Large intestine (tissue), 3 donors: Measurements from ENCODE around the gene NUBPL. TPM values are rescaled to one million over a fixed set of nuclear protein-coding genes. Genes with fewer than 3 reads are reported as not detected.
"Not testable (repeated sequence)": the region's sequence is repeated elsewhere in the genome, so short reads cannot be mapped to it uniquely, and the experiment has no call there.

Source experiments
- DNase-seq, 2 donors: peaks; one replicate each; pipeline versions ENCODE4 v3.0.0 to v3.0.0-alpha.2; 2013
- H3K27ac ChIP-seq: one replicate; pipeline ENCODE4 v1.5.1; 2013; ENCODE audit warnings: low read length
- H3K27me3 ChIP-seq: 2 replicates; pipeline ENCODE4 v1.6.1; 2013; ENCODE audit warnings: low read length; ENCODE audit not compliant: control insufficient read depth, insufficient read depth
- H3K36me3 ChIP-seq: 2 replicates; pipeline ENCODE4 v1.6.1; 2013; ENCODE audit warnings: low read length; ENCODE audit not compliant: control insufficient read depth, insufficient read depth
- H3K4me1 ChIP-seq: one replicate; pipeline ENCODE4 v1.6.1; 2013; ENCODE audit warnings: low read length; ENCODE audit not compliant: control insufficient read depth, insufficient read depth
- H3K4me3 ChIP-seq: one replicate; pipeline ENCODE4 v1.5.1; 2013; ENCODE audit warnings: low read length
- H3K9me3 ChIP-seq: one replicate; pipeline ENCODE4 v1.6.1; 2013; ENCODE audit warnings: mild to moderate bottlenecking, low read depth, low read length, moderate library complexity; ENCODE audit not compliant: control insufficient read depth
- WGBS: methylation state at CpG from one replicate; pipeline ENCODE4 v1.1.5; 2013; ENCODE audit warnings: low lambda C conversion rate; ENCODE audit not compliant: insufficient coverage; 5-methylcytosine and 5-hydroxymethylcytosine counted together
- polyA plus RNA-seq: library from polyadenylated mRNA; unstranded; fragments of 120-200 nt; gene quantifications from one replicate; pipeline ENCODE4 v1.2.1, GENCODE V29; 2013

Gene NUBPL
- polyA plus RNA-seq, 1 donor, result 12.1 TPM

- Histone ChIP-seq H3K27me3 (no peaks in the 10 kb centered on the region), H3K27ac (no peak overlapping the region), H3K9me3 (no peaks in the 10 kb centered on the region), H3K36me3 (no peaks in the 10 kb centered on the region), H3K4me3 (no peak overlapping the region), H3K4me1 (no peaks in the 10 kb centered on the region)
- DNase-seq, result peak in 1 of 2 donors; percentile 22
- no CpG with 5 or more reads among the region's 1 CpG for WGBS
Measured at GRCh38 chr14:31788340-31788739, 227.1 kb downstream of the NUBPL start.

- H3K4me3 ChIP-seq, result no peak overlapping the region
- DNase-seq, result no peak
- H3K9me3 ChIP-seq, result no peaks in the 10 kb centered on the region
Measured at GRCh38 chr14:31792726-31793125, 231.5 kb downstream of the NUBPL start.

GRCh38 chr14:31797946-31798345 lies 236.7 kb downstream of the NUBPL start:
- H3K9me3 ChIP-seq, H3K4me3 ChIP-seq, H3K27me3 ChIP-seq, DNase-seq, H3K27ac ChIP-seq, H3K36me3 ChIP-seq, H3K4me1 ChIP-seq: not testable (repeated sequence)
- no CpG with 5 or more reads among the region's 3 CpGs for whole genome bisulfite sequencing

More at GRCh38 chr14:31792726-31793125, 231.5 kb downstream of the NUBPL start:
- no peaks in the 10 kb centered on the region for H3K36me3 ChIP-seq
- H3K4me1 ChIP-seq, result no peaks in the 10 kb centered on the region
- no peaks in the 10 kb centered on the region for H3K27me3 ChIP-seq
- no peak overlapping the region for H3K27ac ChIP-seq

GRCh38 chr14:31802838-31803237 lies 241.6 kb downstream of the NUBPL start:
- no peaks in the 10 kb centered on the region for H3K36me3 ChIP-seq
- H3K9me3 ChIP-seq, result no peaks in the 10 kb centered on the region
- no peak for DNase-seq

GRCh38 chr14:31806249-31806648 lies 245.0 kb downstream of the NUBPL start:
- no peaks in the 10 kb centered on the region for H3K36me3 ChIP-seq
- no peak overlapping the region for H3K27ac ChIP-seq
- no peaks in the 10 kb centered on the region for H3K27me3 ChIP-seq
- H3K4me1 ChIP-seq, result no peaks in the 10 kb centered on the region
- no peak overlapping the region for H3K4me3 ChIP-seq
- DNase-seq, result no peak
- H3K9me3 ChIP-seq, result no peaks in the 10 kb centered on the region

More at GRCh38 chr14:31802838-31803237, 241.6 kb downstream of the NUBPL start:
- H3K4me3 ChIP-seq, result no peak overlapping the region
- H3K27ac ChIP-seq, result no peak overlapping the region
- no peaks in the 10 kb centered on the region for H3K27me3 ChIP-seq
- no peaks in the 10 kb centered on the region for H3K4me1 ChIP-seq

- H3K27ac ChIP-seq, H3K4me3 ChIP-seq, H3K27me3 ChIP-seq, DNase-seq, H3K9me3 ChIP-seq, H3K36me3 ChIP-seq, H3K4me1 ChIP-seq: not testable (repeated sequence)
- no CpG with 5 or more reads among the region's 15 CpGs for WGBS
Measured at GRCh38 chr14:31811693-31812628, 250.8 kb downstream of the NUBPL start.

- H3K4me3 ChIP-seq, H3K27me3 ChIP-seq, H3K36me3 ChIP-seq, DNase-seq, H3K4me1 ChIP-seq, H3K27ac ChIP-seq, H3K9me3 ChIP-seq: not testable (repeated sequence)
- WGBS, result no CpG with 5 or more reads among the region's 2 CpGs
Measured at GRCh38 chr14:31813724-31814490, 252.7 kb downstream of the NUBPL start.

GRCh38 chr14:31819281-31819680 lies 258.1 kb downstream of the NUBPL start:
- no peaks in the 10 kb centered on the region for H3K9me3 ChIP-seq
- no peak overlapping the region for H3K4me3 ChIP-seq
- no peak for DNase-seq
- H3K27me3 ChIP-seq, result no peaks in the 10 kb centered on the region
- H3K36me3 ChIP-seq, result no peaks in the 10 kb centered on the region
- H3K4me1 ChIP-seq, result no peaks in the 10 kb centered on the region
- no peak overlapping the region for H3K27ac ChIP-seq

GRCh38 chr14:31825459-31825858 lies 264.3 kb downstream of the NUBPL start:
- Histone ChIP-seq H3K27me3 (no peaks in the 10 kb centered on the region), H3K27ac (no peak overlapping the region), H3K36me3 (no peaks in the 10 kb centered on the region), H3K4me1 (peaks cover 3% of the 10 kb centered on the region), H3K4me3 (no peak overlapping the region), H3K9me3 (no peaks in the 10 kb centered on the region)
- no peak for DNase-seq

GRCh38 chr14:31827325-31827724 lies 266.1 kb downstream of the NUBPL start:
- no peak for DNase-seq
- H3K27ac ChIP-seq, result no peak overlapping the region

More at GRCh38 chr14:31827325-31827724, 266.1 kb downstream of the NUBPL start:
- Histone ChIP-seq H3K9me3 (no peaks in the 10 kb centered on the region), H3K27me3 (no peaks in the 10 kb centered on the region), H3K4me1 (peaks cover 3% of the 10 kb centered on the region), H3K36me3 (no peaks in the 10 kb centered on the region), H3K4me3 (no peak overlapping the region)
